Measurements from ENCODE around the gene RPL28. TPM values are rescaled to one million over a fixed set of nuclear protein-coding genes. Genes with fewer than 3 reads are reported as not detected.
A peak's percentile ranks its signal among the peaks of the same experiment; 100 is the strongest.

RPL28 gene
- total and polyA plus RNA-seq, 4 donors: 116 to 535 (median 164) TPM

DNA sequence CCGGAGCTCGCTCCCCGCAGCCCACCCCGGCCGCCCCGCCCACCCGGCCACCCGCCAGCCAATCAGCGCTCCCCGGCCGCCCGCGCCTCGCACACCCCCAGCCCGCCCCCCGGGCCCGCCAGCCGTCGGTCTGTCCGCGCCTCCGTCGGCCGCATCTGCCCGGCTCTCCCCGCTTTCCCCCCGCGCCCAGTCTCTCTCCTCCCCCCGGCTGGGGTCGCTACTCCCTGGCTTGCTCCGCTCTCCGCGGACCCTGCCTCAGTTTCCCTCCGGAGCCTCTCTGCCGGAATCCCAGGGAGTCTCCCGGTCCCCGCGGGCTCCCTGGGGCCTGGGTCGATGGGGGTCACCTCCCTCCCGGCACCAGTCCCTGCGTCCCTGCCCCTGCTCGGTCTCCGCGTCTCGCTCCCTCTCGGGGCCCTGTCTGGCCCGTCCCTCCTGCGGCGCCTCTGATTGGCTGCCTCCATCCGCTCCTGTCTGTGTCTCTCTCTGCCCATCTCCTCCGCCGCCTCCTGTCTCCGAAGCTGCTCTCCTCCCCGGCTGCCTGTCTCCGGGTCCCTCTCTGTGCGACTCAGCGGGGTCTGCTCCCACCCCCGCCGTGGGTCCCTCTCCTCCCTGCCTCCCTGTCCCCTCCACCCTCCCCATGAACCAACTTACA, 16.0 kb upstream of the RPL28 start:
- no peak for DNase-seq (ENCODE audit: low spot score)

DNA sequence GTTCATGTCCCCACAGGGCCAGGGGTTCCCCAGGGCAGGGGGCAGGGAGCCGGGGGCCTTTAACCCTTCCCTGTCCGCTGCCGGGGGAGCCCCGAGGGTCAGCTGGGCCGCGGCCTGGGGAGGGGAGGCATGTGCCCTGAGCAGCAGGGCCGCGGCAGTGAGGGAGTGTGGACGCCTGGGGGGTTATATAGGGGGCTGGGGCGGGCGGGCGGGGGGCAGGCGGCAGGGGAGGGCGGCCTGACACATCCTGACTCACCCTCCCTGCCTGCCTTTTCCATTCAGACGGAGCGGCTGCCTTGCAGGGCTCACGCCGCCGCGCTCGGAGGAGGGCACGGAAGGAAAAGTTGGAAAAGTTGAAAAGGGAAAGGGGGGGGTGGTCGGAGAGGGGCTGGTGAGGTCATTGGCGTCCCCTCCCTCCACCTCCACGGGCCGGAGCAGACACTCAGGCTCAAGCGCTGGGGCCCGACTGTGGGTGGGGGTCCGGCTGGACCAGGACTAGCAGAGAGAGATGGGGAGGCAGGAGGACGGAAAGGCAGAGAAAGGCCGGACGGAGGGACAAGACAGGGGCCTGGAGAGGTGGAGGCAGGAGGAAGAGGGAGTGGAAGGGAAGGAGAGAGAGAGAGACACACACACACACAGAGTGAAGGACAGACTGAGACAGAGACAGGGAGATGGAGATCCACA, 15.3 kb upstream of the RPL28 start, which contains the start of gene IL11:
TSS of gene IL11 (minus strand) at position 159 of the 684 bp plus-strand sequence. CDS start at position 6, 153 bp downstream.
- TF ChIP-seq RXRA (IDR thresholded peaks at IDR 0.05) (no peak), SP1 (IDR thresholded peaks at IDR 0.05) (no peak), RAD21 (IDR thresholded peaks at IDR 0.05) (no peak), GABPA (IDR thresholded peaks at IDR 0.05 in 1 of 2, conservative IDR thresholded peaks at IDR 0.05 in 1 of 2) (no peak)
- TF ChIP-seq, protein P1, sequence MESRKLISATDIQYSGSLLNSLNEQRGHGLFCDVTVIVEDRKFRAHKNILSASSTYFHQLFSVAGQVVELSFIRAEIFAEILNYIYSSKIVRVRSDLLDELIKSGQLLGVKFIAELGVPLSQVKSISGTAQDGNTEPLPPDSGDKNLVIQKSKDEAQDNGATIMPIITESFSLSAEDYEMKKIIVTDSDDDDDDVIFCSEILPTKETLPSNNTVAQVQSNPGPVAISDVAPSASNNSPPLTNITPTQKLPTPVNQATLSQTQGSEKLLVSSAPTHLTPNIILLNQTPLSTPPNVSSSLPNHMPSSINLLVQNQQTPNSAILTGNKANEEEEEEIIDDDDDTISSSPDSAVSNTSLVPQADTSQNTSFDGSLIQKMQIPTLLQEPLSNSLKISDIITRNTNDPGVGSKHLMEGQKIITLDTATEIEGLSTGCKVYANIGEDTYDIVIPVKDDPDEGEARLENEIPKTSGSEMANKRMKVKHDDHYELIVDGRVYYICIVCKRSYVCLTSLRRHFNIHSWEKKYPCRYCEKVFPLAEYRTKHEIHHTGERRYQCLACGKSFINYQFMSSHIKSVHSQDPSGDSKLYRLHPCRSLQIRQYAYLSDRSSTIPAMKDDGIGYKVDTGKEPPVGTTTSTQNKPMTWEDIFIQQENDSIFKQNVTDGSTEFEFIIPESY (IDR thresholded peaks at IDR 0.05): no peak
- Histone ChIP-seq H3K27me3 (ENCODE audit: control insufficient read depth in 4 of 4, insufficient read depth in 4 of 4, low read length in 3 of 4) (peaks cover 0 to 12% (median 7%) of the 10 kb centered on the region in 4 donors), H3K36me3 (ENCODE audit: control insufficient read depth in 4 of 4, insufficient read depth in 3 of 4, low read depth in 1 of 4, low read length in 3 of 4) (no peaks in the 10 kb centered on the region), H3K9ac (ENCODE audit: low read depth in 1 of 2, low read length in 2 of 2) (no peak within 1 kb of the TSS), H3K9me3 (ENCODE audit: control insufficient read depth in 4 of 4, low read length in 3 of 4) (no peaks in the 10 kb centered on the region), H3K4me1 (ENCODE audit: control insufficient read depth in 4 of 4, insufficient read depth in 4 of 4, low read length in 3 of 4) (peaks cover 0 to 9% (median 1%) of the 10 kb centered on the region in 4 donors), H3K27ac (ENCODE audit: low read depth in 1 of 2, low read length in 2 of 2) (no peak within 1 kb of the TSS), H3K4me3 (ENCODE audit: low read depth in 1 of 3, low read length in 3 of 3) (peak within 1 kb of the TSS in 1 of 3 donors; percentile 19)
- WGBS: 7% methylated on average over 32 of the region's 32 CpGs
- no peak for DNase-seq (ENCODE audit: low spot score)

More for the DNA sequence above, 16.0 kb upstream of the RPL28 start:
- 4% methylated on average over 59 of the region's 59 CpGs for WGBS
- peak overlapping the region in 1 of 3 donors; percentile 19 for H3K4me3 ChIP-seq (ENCODE audit: low read depth in 1 of 3, low read length in 3 of 3)
- H3K9me3 ChIP-seq (ENCODE audit: control insufficient read depth in 4 of 4, low read length in 3 of 4): no peaks in the 10 kb centered on the region
- H3K9ac ChIP-seq (ENCODE audit: low read depth in 1 of 2, low read length in 2 of 2): no peak overlapping the region
- no peaks in the 10 kb centered on the region for H3K36me3 ChIP-seq (ENCODE audit: control insufficient read depth in 4 of 4, insufficient read depth in 3 of 4, low read depth in 1 of 4, low read length in 3 of 4)
- TF ChIP-seq FOXA2 (IDR thresholded peaks at IDR 0.05): no peak
- TF ChIP-seq, protein P1 (IDR thresholded peaks at IDR 0.05): no peak
- no peak for TF ChIP-seq GABPA (IDR thresholded peaks at IDR 0.05 in 1 of 2, conservative IDR thresholded peaks at IDR 0.05 in 1 of 2)
- TF ChIP-seq, protein P2, sequence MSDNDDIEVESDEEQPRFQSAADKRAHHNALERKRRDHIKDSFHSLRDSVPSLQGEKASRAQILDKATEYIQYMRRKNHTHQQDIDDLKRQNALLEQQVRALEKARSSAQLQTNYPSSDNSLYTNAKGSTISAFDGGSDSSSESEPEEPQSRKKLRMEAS (IDR thresholded peaks at IDR 0.05): no peak
- no peak for TF ChIP-seq YY1 (IDR thresholded peaks at IDR 0.05)
- TF ChIP-seq JUND (IDR thresholded peaks at IDR 0.05): no peak
- TF ChIP-seq FOXA1 (IDR thresholded peaks at IDR 0.05): no peak
- TF ChIP-seq NR2F2 (IDR thresholded peaks at IDR 0.05): no peak
- peaks cover 0 to 11% (median 7%) of the 10 kb centered on the region in 4 donors for H3K27me3 ChIP-seq (ENCODE audit: control insufficient read depth in 4 of 4, insufficient read depth in 4 of 4, low read length in 3 of 4)
- peaks cover 0 to 9% (median 1%) of the 10 kb centered on the region in 4 donors for H3K4me1 ChIP-seq (ENCODE audit: control insufficient read depth in 4 of 4, insufficient read depth in 4 of 4, low read length in 3 of 4)
- H3K27ac ChIP-seq (ENCODE audit: low read depth in 1 of 2, low read length in 2 of 2): no peak overlapping the region

Data from liver (tissue), 9 donors.